H1 (cell line): ENCODE results near the gene ABCC4. TPM values are rescaled to one million over a fixed set of nuclear protein-coding genes. Genes with fewer than 3 reads are reported as not detected.

Source experiments
- CBX5 ChIP-seq: fragments of 300-800, 300-1000 bp; sonication (generic); IDR thresholded peaks from 2 replicates; pipeline ENCODE4 v1.7.1; 2016; ENCODE audit warnings: antibody characterized with exemption, low read length, low read depth
- SP4 ChIP-seq: IDR thresholded peaks from 2 replicates; pipeline ENCODE4 v1.6.1; 2012; ENCODE audit warnings: low read length, inconsistent platforms
- polyA plus RNA-seq, 7 experiments: library from polyadenylated mRNA; depleted of rRNA in 3 of 7; stranded (reverse) in 5 of 7; unstranded in 2 of 7; fragments of >200 nt in 5 of 7; fragments of 200-250 nt in 2 of 7; gene quantifications; 1 replicate in 5 of 7; 2 replicates in 1 of 7; 4 replicates in 1 of 7; pipeline versions ENCODE4 v1.2.1 to v1.2.3, GENCODE V29; 2011 to 2013; ENCODE audit warnings: missing spikeins in 2 of 7, mixed read lengths in 2 of 7
- total RNA-seq: library from RNA; stranded (reverse); fragmentation: NEBNext Ultra II Directional; extraction: Animal tissue kit (Norgen Biotek cat#: 25700); gene quantifications from 2 replicates; pipeline ENCODE4 v1.2.1, GENCODE V29; 2021

ABCC4 gene
- total and polyA plus RNA-seq, 2 of the 8 experiments (the other 6 are each of a cell fraction or from before 2014, with no cell fraction given): 4.0 to 14.1 TPM

DNA sequence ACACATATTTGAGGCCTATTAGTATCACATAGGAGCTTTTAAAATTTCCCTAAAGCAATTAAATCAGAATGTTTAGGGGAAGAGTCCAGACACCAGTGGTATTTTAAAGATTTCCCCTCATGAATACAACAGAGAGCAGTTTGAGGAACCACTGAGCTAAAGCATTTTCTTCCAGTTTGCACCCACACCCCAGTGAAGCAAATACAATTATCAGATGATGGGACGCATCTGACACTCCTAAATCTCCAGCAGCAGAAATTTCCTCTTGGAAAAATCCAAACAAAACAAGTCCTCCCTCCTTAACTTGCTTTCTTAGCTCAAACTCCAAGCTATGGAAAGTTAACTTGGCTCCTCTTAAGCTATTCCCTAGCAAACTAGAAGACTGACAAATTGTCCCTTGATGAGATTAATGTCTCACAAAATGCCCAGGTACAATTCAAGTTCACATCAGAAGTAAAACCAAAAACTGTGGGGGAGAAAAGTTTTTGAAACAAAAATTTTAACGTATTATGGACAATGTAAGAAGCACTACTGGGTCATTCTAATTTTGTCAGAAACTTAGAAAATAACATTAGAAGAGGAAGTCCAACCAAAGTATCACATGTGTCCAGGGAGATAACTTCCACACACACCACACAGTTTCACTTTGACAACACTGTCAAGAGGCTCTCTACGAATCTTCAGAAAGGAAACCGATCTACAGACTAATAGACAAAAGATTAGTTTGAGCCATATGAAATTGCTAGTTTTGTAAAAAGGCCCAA, 74.1 kb downstream of the ABCC4 start (continued):
- TF ChIP-seq SP4 (no peak), CBX5 (no peak)
